Sigmoid colon (tissue), 7 donors: ENCODE results near the gene PPP1R9B. TPM values are rescaled to one million over a fixed set of nuclear protein-coding genes. Genes with fewer than 3 reads are reported as not detected.
A peak's percentile ranks its signal among the peaks of the same experiment; 100 is the strongest.

ENCODE experiments used
- DNase-seq: peaks from one replicate; pipeline ENCODE4 v3.0.0-alpha.2; 2019
- H3K27ac ChIP-seq, 4 donors: fragments of 200-600 bp; sonication (generic); one replicate each; pipeline ENCODE4 v1.5.1; 2016 to 2019; ENCODE audit warnings: mild to moderate bottlenecking in 1 of 4
- H3K27me3 ChIP-seq, 3 donors: fragments of 200-600 bp; sonication (generic); one replicate each; pipeline ENCODE4 v1.5.1; 2019; ENCODE audit warnings: mild to moderate bottlenecking in 1 of 3
- H3K36me3 ChIP-seq, 4 donors: fragments of 200-600 bp; sonication (generic); one replicate each; pipeline ENCODE4 v1.5.1; 2016 to 2019
- H3K4me1 ChIP-seq, 4 donors: fragments of 200-600 bp; sonication (generic); one replicate each; pipeline ENCODE4 v1.5.1; 2017 to 2019
- H3K4me3 ChIP-seq, 4 donors: fragments of 200-600 bp; sonication (generic); one replicate each; pipeline ENCODE4 v1.5.1; 2017 to 2019; ENCODE audit warnings: mild to moderate bottlenecking in 2 of 4, moderate library complexity in 1 of 4
- H3K9me3 ChIP-seq, 4 donors: fragments of 200-600 bp in 3 of 4; sonication (generic) in 3 of 4; one replicate each; pipeline versions ENCODE4 v1.5.1 to v1.6.1; 2013 to 2019
- EP300 ChIP-seq, 4 donors: sonication (generic); formaldehyde crosslinking; IDR thresholded peaks; one replicate each; pipeline ENCODE4 v1.6.1; 2017; ENCODE audit warnings: antibody characterized with exemption in 4 of 4
- POLR2A ChIP-seq, 2 donors: fragments of 450-650 bp; IDR thresholded peaks; one replicate each; pipeline ENCODE4 v1.6.1; 2016; ENCODE audit warnings: antibody characterized with exemption in 2 of 2, mild to moderate bottlenecking in 2 of 2, moderate library complexity in 2 of 2
- POLR2AphosphoS5 ChIP-seq, 4 donors: sonication (generic); formaldehyde crosslinking; IDR thresholded peaks; one replicate each; pipeline ENCODE4 v1.6.1; 2017; ENCODE audit warnings: antibody characterized with exemption in 4 of 4
- WGBS, 2 donors: extraction: QIAGEN DNeasy Blood & Tissue Kit; methylation state at CpG; one replicate each; pipeline ENCODE4 v1.1.7; 2013; 5-methylcytosine and 5-hydroxymethylcytosine counted together
- intact Hi-C: fragments of 100-400 bp; cut with DNase I; formaldehyde crosslinking; loops from one replicate; pipeline ENCODE4 v1.15.1; 2023
- polyA plus RNA-seq, 3 donors: library from polyadenylated mRNA; stranded (reverse); fragments of 200-250 nt; gene quantifications; one replicate each; pipeline ENCODE4 v1.2.3, GENCODE V29; 2013
- total RNA-seq, 4 donors: library from RNA; depleted of rRNA; stranded (reverse); fragments of >200 nt; gene quantifications; one replicate each; pipeline ENCODE4 v1.1.0, GENCODE V29; 2016
- TF ChIP-seq, protein P1 (sequence below), 4 experiments: fragments of 450-650 bp in 3 of 4; fragments of 200-600 bp in 1 of 4; IDR thresholded peaks; one replicate each; pipeline ENCODE4 v1.5.1; 2016 to 2019; ENCODE audit warnings: antibody characterized with exemption in 4 of 4, mild to moderate bottlenecking in 3 of 4, moderate library complexity in 2 of 4
- donor health status: healthy with polysubstance abuse.
- donor health status: Bipolar disorder and iron deficiency.
- donor health status: healthy.

PPP1R9B gene
- total and polyA plus RNA-seq, 7 donors = 9.0 to 38.7 (median 16.8) TPM

GRCh38 chr17:50194140-50194933 is 43.9 kb upstream of the PPP1R9B start:
- Histone ChIP-seq H3K36me3 (peaks cover 89 to 100% (median 92%) of the 10 kb centered on the region in 4 donors), H3K27me3 (no peaks in the 10 kb centered on the region), H3K4me1 (peaks cover 0 to 97% (median 69%) of the 10 kb centered on the region in 4 donors), H3K9me3 (no peaks in the 10 kb centered on the region), H3K27ac (peak overlapping the region; percentile 24 to 99 (median 96)), H3K4me3 (no peak overlapping the region)
- 82 to 86% methylated on average over 25 of the region's 25 CpGs for WGBS, 2 donors
- DNase-seq = no peak
- TF ChIP-seq POLR2AphosphoS5 (IDR thresholded peaks at IDR 0.05) = no peak
- no peak for TF ChIP-seq EP300 (IDR thresholded peaks at IDR 0.05)
- TF ChIP-seq, protein P1, sequence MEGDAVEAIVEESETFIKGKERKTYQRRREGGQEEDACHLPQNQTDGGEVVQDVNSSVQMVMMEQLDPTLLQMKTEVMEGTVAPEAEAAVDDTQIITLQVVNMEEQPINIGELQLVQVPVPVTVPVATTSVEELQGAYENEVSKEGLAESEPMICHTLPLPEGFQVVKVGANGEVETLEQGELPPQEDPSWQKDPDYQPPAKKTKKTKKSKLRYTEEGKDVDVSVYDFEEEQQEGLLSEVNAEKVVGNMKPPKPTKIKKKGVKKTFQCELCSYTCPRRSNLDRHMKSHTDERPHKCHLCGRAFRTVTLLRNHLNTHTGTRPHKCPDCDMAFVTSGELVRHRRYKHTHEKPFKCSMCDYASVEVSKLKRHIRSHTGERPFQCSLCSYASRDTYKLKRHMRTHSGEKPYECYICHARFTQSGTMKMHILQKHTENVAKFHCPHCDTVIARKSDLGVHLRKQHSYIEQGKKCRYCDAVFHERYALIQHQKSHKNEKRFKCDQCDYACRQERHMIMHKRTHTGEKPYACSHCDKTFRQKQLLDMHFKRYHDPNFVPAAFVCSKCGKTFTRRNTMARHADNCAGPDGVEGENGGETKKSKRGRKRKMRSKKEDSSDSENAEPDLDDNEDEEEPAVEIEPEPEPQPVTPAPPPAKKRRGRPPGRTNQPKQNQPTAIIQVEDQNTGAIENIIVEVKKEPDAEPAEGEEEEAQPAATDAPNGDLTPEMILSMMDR (IDR thresholded peaks at IDR 0.05) = no peak
- TF ChIP-seq POLR2A (IDR thresholded peaks at IDR 0.05) = no peak
- intact Hi-C loops = no loop called here

DNA sequence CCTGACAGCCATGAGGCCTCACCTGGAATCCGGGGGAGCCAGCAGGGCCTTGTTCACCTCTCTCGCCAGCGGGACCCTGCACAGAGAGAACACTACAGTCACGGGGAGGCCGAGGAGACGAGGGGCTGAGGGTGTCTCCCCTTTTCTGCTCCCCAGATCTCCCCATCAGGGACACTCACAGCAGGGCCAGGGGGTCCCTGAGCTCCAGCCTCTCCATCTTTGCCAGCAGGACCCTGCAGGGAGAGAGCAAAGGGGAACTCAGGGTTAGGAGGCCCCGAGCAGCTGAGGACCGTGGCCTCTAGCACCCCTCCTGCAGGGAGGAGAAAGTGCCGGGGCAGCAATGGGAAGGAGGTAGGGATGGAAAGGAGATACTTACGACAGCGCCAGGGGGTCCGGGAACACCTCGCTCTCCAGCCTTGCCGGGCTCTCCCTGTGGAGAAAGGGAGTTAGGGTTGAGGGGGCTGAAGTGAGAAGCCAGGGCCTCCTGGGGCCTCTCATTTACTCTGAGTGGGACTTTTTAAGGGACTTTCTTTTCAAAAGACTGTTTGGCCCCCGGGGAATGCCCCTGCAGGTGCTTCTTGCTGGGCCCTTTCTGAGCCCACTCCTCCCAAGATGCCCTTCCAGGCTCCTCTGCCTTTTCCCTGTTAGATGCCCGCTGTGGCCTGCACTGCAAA is 42.3 kb upstream of the PPP1R9B start:
- Histone ChIP-seq H3K27ac (peak overlapping the region in 3 of 4 donors; percentile 50 to 99 (median 94)), H3K4me3 (no peak overlapping the region), H3K9me3 (no peaks in the 10 kb centered on the region), H3K36me3 (peaks cover 97 to 100% (median 99%) of the 10 kb centered on the region in 4 donors), H3K27me3 (no peaks in the 10 kb centered on the region), H3K4me1 (peaks cover 0 to 97% (median 63%) of the 10 kb centered on the region in 4 donors)
- TF ChIP-seq POLR2AphosphoS5 (IDR thresholded peaks at IDR 0.05) = no peak
- TF ChIP-seq, protein P1 (IDR thresholded peaks at IDR 0.05) = no peak
- no peak for TF ChIP-seq POLR2A (IDR thresholded peaks at IDR 0.05)
- no peak for TF ChIP-seq EP300 (IDR thresholded peaks at IDR 0.05)
- intact Hi-C loops = no loop called here
- no peak for DNase-seq
- WGBS, 2 donors = 80 to 91% methylated on average over 16 of the region's 16 CpGs

GRCh38 chr17:50192144-50192617 is 41.7 kb upstream of the PPP1R9B start:
- no peaks in the 10 kb centered on the region for H3K9me3 ChIP-seq
- TF ChIP-seq POLR2AphosphoS5 (IDR thresholded peaks at IDR 0.05) (no peak), POLR2A (IDR thresholded peaks at IDR 0.05) (no peak), EP300 (IDR thresholded peaks at IDR 0.05) (no peak)
- TF ChIP-seq, protein P1 (IDR thresholded peaks at IDR 0.05) = no peak
- no peak overlapping the region for H3K4me3 ChIP-seq
- intact Hi-C loops = no loop called here
- WGBS, 2 donors = 87 to 91% methylated on average over 4 of the region's 4 CpGs
- peak overlapping the region in 3 of 4 donors; percentile 50 to 99 (median 94) for H3K27ac ChIP-seq
- H3K27me3 ChIP-seq = no peaks in the 10 kb centered on the region
- no peak for DNase-seq
- peaks cover 0 to 97% (median 63%) of the 10 kb centered on the region in 4 donors for H3K4me1 ChIP-seq
- H3K36me3 ChIP-seq = peaks cover 97 to 100% (median 99%) of the 10 kb centered on the region in 4 donors

DNA sequence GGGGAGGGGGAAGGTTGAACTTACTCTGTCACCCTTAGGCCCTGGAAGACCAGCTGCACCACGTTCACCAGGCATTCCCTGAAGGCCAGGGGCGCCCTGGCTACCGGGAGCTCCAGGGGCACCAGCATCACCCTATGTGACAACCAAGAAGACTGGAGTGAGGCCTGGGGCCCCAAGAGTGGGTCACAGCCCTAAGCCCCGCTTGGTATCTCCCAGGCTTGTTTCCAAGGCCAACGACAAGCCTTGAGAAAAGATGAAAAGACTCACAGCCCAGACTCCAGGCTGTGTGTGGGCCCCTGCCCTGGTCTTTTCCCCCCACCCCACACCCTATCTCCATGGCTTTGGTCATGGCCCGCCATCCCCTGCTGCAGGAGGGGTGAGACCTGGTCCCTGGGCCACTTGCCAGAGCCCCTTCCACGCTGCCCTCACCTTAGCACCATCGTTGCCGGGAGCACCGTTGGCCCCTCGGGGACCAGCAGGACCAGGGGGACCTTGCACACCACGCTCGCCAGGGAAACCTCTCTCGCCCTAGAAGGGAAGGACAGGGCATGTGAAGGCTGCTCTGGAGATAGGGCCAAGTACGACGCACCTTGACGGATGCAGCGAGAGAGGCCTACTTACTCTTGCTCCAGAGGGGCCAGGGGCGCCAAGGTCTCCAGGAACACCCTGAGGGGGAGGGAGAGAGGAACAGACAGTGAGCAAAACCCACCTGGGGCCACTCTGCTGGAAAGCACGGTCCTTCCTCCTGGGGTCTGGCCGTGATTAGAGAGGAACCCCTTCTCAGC is 41.1 kb upstream of the PPP1R9B start:
- no peak for TF ChIP-seq POLR2A (IDR thresholded peaks at IDR 0.05)
- no peak for TF ChIP-seq POLR2AphosphoS5 (IDR thresholded peaks at IDR 0.05)
- TF ChIP-seq, protein P1 (IDR thresholded peaks at IDR 0.05) = no peak
- TF ChIP-seq EP300 (IDR thresholded peaks at IDR 0.05) = no peak
- Histone ChIP-seq H3K36me3 (peaks cover 95 to 100% (median 98%) of the 10 kb centered on the region in 4 donors), H3K4me1 (peaks cover 0 to 95% (median 63%) of the 10 kb centered on the region in 4 donors), H3K4me3 (no peak overlapping the region), H3K27ac (peak overlapping the region in 3 of 4 donors; percentile 50 to 99 (median 94)), H3K27me3 (no peaks in the 10 kb centered on the region), H3K9me3 (no peaks in the 10 kb centered on the region)
- DNase-seq = no peak
- intact Hi-C loops = no loop called here
- 81 to 86% methylated on average over 21 of the region's 21 CpGs for WGBS, 2 donors
